HepG2 (cell line): Measurements from ENCODE around the gene VTN. TPM values are rescaled to one million over a fixed set of nuclear protein-coding genes. Genes with fewer than 3 reads are reported as not detected.

ENCODE experiments used
- ARNTL ChIP-seq: sonication (generic); formaldehyde crosslinking; IDR thresholded peaks from 2 replicates; pipeline ENCODE4 v1.4.0; 2020; ENCODE audit warnings: mild to moderate bottlenecking, missing genetic modification reagents
- CAMTA2 ChIP-seq: sonication (generic); formaldehyde crosslinking; IDR thresholded peaks from 2 replicates; pipeline ENCODE4 v1.4.0; 2020; ENCODE audit warnings: mild to moderate bottlenecking, missing genetic modification reagents, borderline replicate concordance
- GPBP1L1 ChIP-seq: sonication (generic); formaldehyde crosslinking; IDR thresholded peaks from 2 replicates; pipeline ENCODE4 v1.5.0; 2020; ENCODE audit warnings: mild to moderate bottlenecking, missing genetic modification reagents
- MYPOP ChIP-seq: sonication (generic); formaldehyde crosslinking; IDR thresholded peaks from 2 replicates; pipeline ENCODE4 v1.8.1; 2023; ENCODE audit warnings: mild to moderate bottlenecking, moderate library complexity, missing genetic modification reagents
- NCOR1 ChIP-seq: fragments of 200-600 bp; sonication (generic); IDR thresholded peaks from 2 replicates; pipeline ENCODE4 v1.7.0; 2017; ENCODE audit warnings: antibody characterized with exemption, low read length, borderline replicate concordance
- RAD21 ChIP-seq: fragments of 450-650 bp; formaldehyde crosslinking; IDR thresholded peaks from 2 replicates; pipeline ENCODE4 v1.5.0; 2020; ENCODE audit warnings: mild to moderate bottlenecking
- SMAD3 ChIP-seq: sonication (generic); formaldehyde crosslinking; IDR thresholded peaks from 2 replicates; pipeline ENCODE4 v1.4.0; 2020; ENCODE audit warnings: missing genetic modification reagents
- ZBTB25 ChIP-seq: IDR thresholded peaks from 2 replicates; pipeline ENCODE4 v1.6.1; 2018; ENCODE audit warnings: missing genetic modification reagents
- ZNF280B ChIP-seq: sonication (generic); formaldehyde crosslinking; IDR thresholded peaks from 2 replicates; pipeline ENCODE4 v1.5.0; 2020; ENCODE audit warnings: missing genetic modification reagents, mild to moderate bottlenecking, borderline replicate concordance
- ZNF546 ChIP-seq: sonication (generic); formaldehyde crosslinking; conservative IDR thresholded peaks from 2 replicates; pipeline ENCODE4 v1.8.1; 2023; ENCODE audit warnings: mild to moderate bottlenecking, missing genetic modification reagents
- ZNF780A ChIP-seq: sonication (generic); formaldehyde crosslinking; IDR thresholded peaks from 2 replicates; pipeline ENCODE4 v1.8.0; 2022; ENCODE audit warnings: mild to moderate bottlenecking, missing genetic modification reagents, moderate library complexity
- polyA plus RNA-seq, 8 experiments: library from polyadenylated mRNA; depleted of rRNA in 3 of 8; stranded (reverse) in 7 of 8; unstranded in 1 of 8; fragments of >200 nt; fragmentation: Illumina TruSeq in 4 of 8; extraction: Trizol in 4 of 8; gene quantifications; 2 replicates each; pipeline versions ENCODE4 v1.2.1 to v1.2.3, GENCODE V29; 2011 to 2016; ENCODE audit warnings: low read depth in 4 of 8, missing spikeins in 1 of 8, mixed read lengths in 1 of 8; ENCODE audit not compliant: insufficient read depth in 1 of 8
- total RNA-seq, 5 experiments: library from RNA; depleted of rRNA; stranded (reverse); fragments of >200 nt; fragmentation: Illumina TruSeq; extraction: Trizol; gene quantifications; 2 replicates each; pipeline ENCODE4 v1.2.3, GENCODE V29; 2016; ENCODE audit warnings: low read depth in 1 of 5
- TF ChIP-seq, protein P1 (sequence below): sonication (generic); formaldehyde crosslinking; IDR thresholded peaks from 2 replicates; pipeline ENCODE4 v1.4.0; 2020; ENCODE audit warnings: missing genetic modification reagents
- TF ChIP-seq, protein P2 (sequence below): sonication (generic); formaldehyde crosslinking; IDR thresholded peaks from 2 replicates; pipeline ENCODE4 v1.9.0; 2022; ENCODE audit warnings: missing genetic modification reagents, mild to moderate bottlenecking, borderline replicate concordance
- TF ChIP-seq, protein P3 (sequence below), 2 experiments: sonication (generic) in 1 of 2; formaldehyde crosslinking in 1 of 2; IDR thresholded peaks; 2 replicates each; pipeline versions ENCODE4 v1.4.0 to v1.6.1; 2016 to 2020; ENCODE audit warnings: borderline replicate concordance in 1 of 2, low read depth in 1 of 2, mild to moderate bottlenecking in 1 of 2, missing genetic modification reagents in 1 of 2

VTN gene
- total and polyA plus RNA-seq, 2 of the 13 experiments (the other 11 are each of a cell fraction or from before 2014, with no cell fraction given) = 108 to 131 TPM

GRCh38 chr17:28318759-28319597 lies 51.1 kb downstream of the VTN start, which contains the start of gene TMEM97 (continued):
- TF ChIP-seq CAMTA2 (CRISPR knock-in tag) (no peak), GPBP1L1 (CRISPR knock-in tag) (no peak), SMAD3 (CRISPR knock-in tag) (no peak), ZNF546 (peak; percentile 83), MYPOP (CRISPR knock-in tag) (peak; percentile 95), ZBTB25 (CRISPR knock-in tag) (no peak), ZNF780A (CRISPR knock-in tag) (no peak), NCOR1 (no peak), ZNF280B (CRISPR knock-in tag) (peak; percentile 51; the same call in 1 of the 2 replicates), ARNTL (CRISPR knock-in tag) (peak; percentile 64), RAD21 (peak; percentile 40; the same call in 1 of the 2 replicates)
- TF ChIP-seq, protein P1, sequence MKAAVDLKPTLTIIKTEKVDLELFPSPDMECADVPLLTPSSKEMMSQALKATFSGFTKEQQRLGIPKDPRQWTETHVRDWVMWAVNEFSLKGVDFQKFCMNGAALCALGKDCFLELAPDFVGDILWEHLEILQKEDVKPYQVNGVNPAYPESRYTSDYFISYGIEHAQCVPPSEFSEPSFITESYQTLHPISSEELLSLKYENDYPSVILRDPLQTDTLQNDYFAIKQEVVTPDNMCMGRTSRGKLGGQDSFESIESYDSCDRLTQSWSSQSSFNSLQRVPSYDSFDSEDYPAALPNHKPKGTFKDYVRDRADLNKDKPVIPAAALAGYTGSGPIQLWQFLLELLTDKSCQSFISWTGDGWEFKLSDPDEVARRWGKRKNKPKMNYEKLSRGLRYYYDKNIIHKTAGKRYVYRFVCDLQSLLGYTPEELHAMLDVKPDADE (CRISPR knock-in tag) = no peak
- TF ChIP-seq, protein P2, sequence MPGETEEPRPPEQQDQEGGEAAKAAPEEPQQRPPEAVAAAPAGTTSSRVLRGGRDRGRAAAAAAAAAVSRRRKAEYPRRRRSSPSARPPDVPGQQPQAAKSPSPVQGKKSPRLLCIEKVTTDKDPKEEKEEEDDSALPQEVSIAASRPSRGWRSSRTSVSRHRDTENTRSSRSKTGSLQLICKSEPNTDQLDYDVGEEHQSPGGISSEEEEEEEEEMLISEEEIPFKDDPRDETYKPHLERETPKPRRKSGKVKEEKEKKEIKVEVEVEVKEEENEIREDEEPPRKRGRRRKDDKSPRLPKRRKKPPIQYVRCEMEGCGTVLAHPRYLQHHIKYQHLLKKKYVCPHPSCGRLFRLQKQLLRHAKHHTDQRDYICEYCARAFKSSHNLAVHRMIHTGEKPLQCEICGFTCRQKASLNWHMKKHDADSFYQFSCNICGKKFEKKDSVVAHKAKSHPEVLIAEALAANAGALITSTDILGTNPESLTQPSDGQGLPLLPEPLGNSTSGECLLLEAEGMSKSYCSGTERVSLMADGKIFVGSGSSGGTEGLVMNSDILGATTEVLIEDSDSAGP (CRISPR knock-in tag) = peak; percentile 70; the same call in 1 of the 2 replicates
- TF ChIP-seq, protein P3, sequence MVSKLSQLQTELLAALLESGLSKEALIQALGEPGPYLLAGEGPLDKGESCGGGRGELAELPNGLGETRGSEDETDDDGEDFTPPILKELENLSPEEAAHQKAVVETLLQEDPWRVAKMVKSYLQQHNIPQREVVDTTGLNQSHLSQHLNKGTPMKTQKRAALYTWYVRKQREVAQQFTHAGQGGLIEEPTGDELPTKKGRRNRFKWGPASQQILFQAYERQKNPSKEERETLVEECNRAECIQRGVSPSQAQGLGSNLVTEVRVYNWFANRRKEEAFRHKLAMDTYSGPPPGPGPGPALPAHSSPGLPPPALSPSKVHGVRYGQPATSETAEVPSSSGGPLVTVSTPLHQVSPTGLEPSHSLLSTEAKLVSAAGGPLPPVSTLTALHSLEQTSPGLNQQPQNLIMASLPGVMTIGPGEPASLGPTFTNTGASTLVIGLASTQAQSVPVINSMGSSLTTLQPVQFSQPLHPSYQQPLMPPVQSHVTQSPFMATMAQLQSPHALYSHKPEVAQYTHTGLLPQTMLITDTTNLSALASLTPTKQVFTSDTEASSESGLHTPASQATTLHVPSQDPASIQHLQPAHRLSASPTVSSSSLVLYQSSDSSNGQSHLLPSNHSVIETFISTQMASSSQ (IDR thresholded peaks at IDR 0.05; ENCODE audit: low read depth) = no peak
- TF ChIP-seq, protein P3 (CRISPR knock-in tag; IDR thresholded peaks at IDR 0.05; ENCODE audit: borderline replicate concordance) = no peak; the same call in 1 of the 2 replicates
